ENCODE results near the gene PHLDB1. TPM values are rescaled to one million over a fixed set of nuclear protein-coding genes. Genes with fewer than 3 reads are reported as not detected.

PHLDB1 gene
- total RNA-seq, 1 donor from 2014 or later: 179 TPM

DNA sequence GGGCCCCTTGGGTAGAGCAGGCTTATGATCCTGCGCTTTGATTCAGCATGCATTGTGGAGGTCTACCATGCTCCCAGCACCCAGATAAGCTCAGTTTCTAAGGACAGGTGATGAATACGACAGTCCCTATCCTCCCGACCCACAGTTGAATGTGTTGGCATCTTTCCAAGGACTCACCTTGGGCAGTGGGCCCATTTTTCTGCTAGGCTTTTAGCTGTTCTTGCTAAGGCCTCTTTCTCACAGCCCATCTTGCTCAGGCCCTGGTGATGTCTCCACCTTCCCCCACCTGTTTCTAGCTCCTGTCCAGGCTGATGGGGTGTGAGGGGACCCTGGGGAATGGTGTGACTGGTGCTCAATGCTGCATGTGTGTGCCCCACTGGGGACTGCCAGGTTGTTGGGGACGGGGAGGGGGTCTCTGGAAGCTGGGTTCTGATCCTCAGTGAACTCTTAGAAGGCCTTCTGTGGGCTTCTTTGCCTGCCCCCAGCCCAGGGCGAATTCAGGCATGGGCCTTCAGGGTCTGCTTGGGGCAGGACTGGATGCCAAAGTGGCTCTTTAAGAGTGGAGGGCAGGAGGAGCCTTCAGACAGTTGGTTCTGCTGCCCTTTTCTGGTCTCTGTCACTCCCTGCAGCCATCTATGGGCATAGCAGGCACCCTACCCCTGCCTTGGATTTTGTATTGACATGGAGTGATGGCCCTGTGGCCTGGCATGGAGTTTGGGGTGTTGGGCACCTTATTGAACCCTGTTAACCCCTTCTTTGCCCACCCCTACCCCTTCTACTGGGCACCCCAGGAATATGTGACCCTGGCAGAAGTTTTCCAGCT lies 33.1 kb downstream of the PHLDB1 start:
- no peak for DNase-seq (ENCODE audit: low read depth)
- H3K4me1 Mint-ChIP-seq (ENCODE audit: low read depth, unreplicated experiment): peaks cover 11% of the 10 kb centered on the region
- peaks cover 29% of the 10 kb centered on the region for H3K36me3 Mint-ChIP-seq (ENCODE audit: low read depth, unreplicated experiment)
- Histone ChIP-seq H3K4me2 (ENCODE audit: low read length) (no peak overlapping the region), H4K20me1 (ENCODE audit: insufficient read depth, low read length) (peaks cover 95% of the 10 kb centered on the region), H3K4me1 (ENCODE audit: insufficient read depth, low read length) (no peaks in the 10 kb centered on the region), H2AFZ (ENCODE audit: low read depth, low read length) (no peak overlapping the region), H3K9me3 (ENCODE audit: insufficient read depth, low read depth, low read length) (no peaks in the 10 kb centered on the region), H3K79me2 (ENCODE audit: insufficient read depth, low read length) (peaks cover 80% of the 10 kb centered on the region), H3K4me3 (ENCODE audit: insufficient read depth, low read depth, low read length) (no peak overlapping the region), H3K27ac (ENCODE audit: low read depth, low read length) (no peak overlapping the region), H3K9ac (ENCODE audit: low read length) (no peak overlapping the region), H3K36me3 (ENCODE audit: insufficient read depth, low read length) (peaks cover 64% of the 10 kb centered on the region), H3K27me3 (ENCODE audit: insufficient read depth, low read length) (no peaks in the 10 kb centered on the region)
- H3K9me3 Mint-ChIP-seq (ENCODE audit: unreplicated experiment): no peaks in the 10 kb centered on the region
- no peak overlapping the region for H3K27ac Mint-ChIP-seq (ENCODE audit: unreplicated experiment)
- H3K4me3 Mint-ChIP-seq (ENCODE audit: unreplicated experiment): no peak overlapping the region
- no peak for TF ChIP-seq EZH2 (IDR thresholded peaks at IDR 0.05; ENCODE audit: insufficient read depth, low read length)
- TF ChIP-seq, protein P1, sequence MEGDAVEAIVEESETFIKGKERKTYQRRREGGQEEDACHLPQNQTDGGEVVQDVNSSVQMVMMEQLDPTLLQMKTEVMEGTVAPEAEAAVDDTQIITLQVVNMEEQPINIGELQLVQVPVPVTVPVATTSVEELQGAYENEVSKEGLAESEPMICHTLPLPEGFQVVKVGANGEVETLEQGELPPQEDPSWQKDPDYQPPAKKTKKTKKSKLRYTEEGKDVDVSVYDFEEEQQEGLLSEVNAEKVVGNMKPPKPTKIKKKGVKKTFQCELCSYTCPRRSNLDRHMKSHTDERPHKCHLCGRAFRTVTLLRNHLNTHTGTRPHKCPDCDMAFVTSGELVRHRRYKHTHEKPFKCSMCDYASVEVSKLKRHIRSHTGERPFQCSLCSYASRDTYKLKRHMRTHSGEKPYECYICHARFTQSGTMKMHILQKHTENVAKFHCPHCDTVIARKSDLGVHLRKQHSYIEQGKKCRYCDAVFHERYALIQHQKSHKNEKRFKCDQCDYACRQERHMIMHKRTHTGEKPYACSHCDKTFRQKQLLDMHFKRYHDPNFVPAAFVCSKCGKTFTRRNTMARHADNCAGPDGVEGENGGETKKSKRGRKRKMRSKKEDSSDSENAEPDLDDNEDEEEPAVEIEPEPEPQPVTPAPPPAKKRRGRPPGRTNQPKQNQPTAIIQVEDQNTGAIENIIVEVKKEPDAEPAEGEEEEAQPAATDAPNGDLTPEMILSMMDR (IDR thresholded peaks at IDR 0.05; ENCODE audit: insufficient read depth, low read depth, low read length): no peak
- FAIRE-seq: no peak
- H3K27me3 Mint-ChIP-seq (ENCODE audit: low read depth, unreplicated experiment): no peaks in the 10 kb centered on the region

DNA sequence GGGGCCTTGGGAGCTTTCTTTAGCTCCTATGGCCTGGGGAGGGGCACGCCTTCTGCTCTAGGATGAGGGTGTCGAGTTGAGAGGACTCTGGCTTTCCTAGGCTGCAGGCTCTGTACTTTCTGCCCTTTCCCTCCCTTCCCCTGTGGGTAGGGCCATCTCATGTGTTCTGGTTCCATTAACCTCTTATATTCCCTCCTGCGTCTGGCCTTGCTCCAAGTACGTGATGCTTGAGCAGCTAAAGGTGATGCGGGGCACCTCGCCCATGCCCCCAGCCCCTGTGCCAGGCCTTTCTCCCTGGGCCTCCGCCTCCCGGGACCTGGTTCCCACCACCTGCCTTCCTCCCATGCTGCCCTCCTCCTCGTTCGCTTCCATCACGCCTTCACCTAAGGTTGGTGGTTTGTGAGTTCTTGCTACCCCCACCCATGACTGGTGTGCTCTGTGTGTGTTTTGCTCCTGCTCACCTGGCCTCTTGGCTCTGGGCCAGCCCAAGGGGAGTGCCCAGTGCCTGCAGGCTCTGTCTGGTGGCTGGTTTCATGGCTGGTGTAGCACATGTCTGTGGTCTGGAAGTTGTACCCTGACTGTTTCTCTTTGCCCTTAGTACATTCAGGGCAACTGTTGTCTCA lies 34.1 kb downstream of the PHLDB1 start:
- no peaks in the 10 kb centered on the region for H3K9me3 Mint-ChIP-seq (ENCODE audit: unreplicated experiment)
- H3K4me1 ChIP-seq (ENCODE audit: insufficient read depth, low read length): no peaks in the 10 kb centered on the region
- no peaks in the 10 kb centered on the region for H3K9me3 ChIP-seq (ENCODE audit: insufficient read depth, low read depth, low read length)
- peaks cover 79% of the 10 kb centered on the region for H3K79me2 ChIP-seq (ENCODE audit: insufficient read depth, low read length)
- peaks cover 28% of the 10 kb centered on the region for H3K36me3 Mint-ChIP-seq (ENCODE audit: low read depth, unreplicated experiment)
- peaks cover 59% of the 10 kb centered on the region for H3K36me3 ChIP-seq (ENCODE audit: insufficient read depth, low read length)
- DNase-seq (ENCODE audit: low read depth) (no peak), FAIRE-seq (no peak)
- H3K27me3 ChIP-seq (ENCODE audit: insufficient read depth, low read length): no peaks in the 10 kb centered on the region
- H3K4me1 Mint-ChIP-seq (ENCODE audit: low read depth, unreplicated experiment): peaks cover 2% of the 10 kb centered on the region
- no peak overlapping the region for H3K27ac Mint-ChIP-seq (ENCODE audit: unreplicated experiment)
- TF ChIP-seq, protein P1 (IDR thresholded peaks at IDR 0.05; ENCODE audit: insufficient read depth, low read depth, low read length): no peak
- TF ChIP-seq EZH2 (IDR thresholded peaks at IDR 0.05; ENCODE audit: insufficient read depth, low read length): no peak
- H3K4me2 ChIP-seq (ENCODE audit: low read length): no peak overlapping the region
- H3K4me3 ChIP-seq (ENCODE audit: insufficient read depth, low read depth, low read length): no peak overlapping the region
- no peaks in the 10 kb centered on the region for H3K27me3 Mint-ChIP-seq (ENCODE audit: low read depth, unreplicated experiment)
- peak overlapping the region; percentile 14 for H3K9ac ChIP-seq (ENCODE audit: low read length)
- H3K27ac ChIP-seq (ENCODE audit: low read depth, low read length): no peak overlapping the region
- peaks cover 93% of the 10 kb centered on the region for H4K20me1 ChIP-seq (ENCODE audit: insufficient read depth, low read length)
- H3K4me3 Mint-ChIP-seq (ENCODE audit: unreplicated experiment): no peak overlapping the region
- no peak overlapping the region for H2AFZ ChIP-seq (ENCODE audit: low read depth, low read length)

Measured in astrocyte (in vitro differentiated cells and primary cell).